HG03571 (cell line): Measurements from ENCODE around the gene LSP1.

ENCODE experiments used
- ATAC-seq: cut with Tn5 transposase; IDR thresholded peaks from one replicate; pipeline ENCODE4 v1.9.1; 2021; ENCODE audit not compliant: unreplicated experiment

Gene LSP1

DNA sequence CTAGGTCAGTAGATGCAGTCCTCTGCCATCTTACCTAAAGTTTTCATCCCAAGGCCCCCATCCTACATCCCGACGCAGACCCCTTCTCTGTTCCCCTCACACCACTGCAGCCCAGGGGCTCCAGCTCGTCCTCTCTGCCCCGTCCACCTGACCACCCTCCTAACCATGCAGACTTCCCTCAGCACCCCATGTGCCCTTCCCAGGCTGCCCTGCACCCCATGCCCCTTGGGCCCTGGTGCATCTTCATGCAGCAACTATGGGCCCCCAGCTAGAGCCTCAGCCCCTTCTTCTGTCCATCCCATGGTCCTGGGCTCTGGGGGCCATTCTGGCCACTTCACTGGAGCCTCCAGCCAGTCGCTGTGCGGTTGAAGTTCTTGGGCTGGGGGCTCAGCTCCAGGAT, 35.9 kb downstream of the LSP1 start:
- ATAC-seq: no peak

DNA sequence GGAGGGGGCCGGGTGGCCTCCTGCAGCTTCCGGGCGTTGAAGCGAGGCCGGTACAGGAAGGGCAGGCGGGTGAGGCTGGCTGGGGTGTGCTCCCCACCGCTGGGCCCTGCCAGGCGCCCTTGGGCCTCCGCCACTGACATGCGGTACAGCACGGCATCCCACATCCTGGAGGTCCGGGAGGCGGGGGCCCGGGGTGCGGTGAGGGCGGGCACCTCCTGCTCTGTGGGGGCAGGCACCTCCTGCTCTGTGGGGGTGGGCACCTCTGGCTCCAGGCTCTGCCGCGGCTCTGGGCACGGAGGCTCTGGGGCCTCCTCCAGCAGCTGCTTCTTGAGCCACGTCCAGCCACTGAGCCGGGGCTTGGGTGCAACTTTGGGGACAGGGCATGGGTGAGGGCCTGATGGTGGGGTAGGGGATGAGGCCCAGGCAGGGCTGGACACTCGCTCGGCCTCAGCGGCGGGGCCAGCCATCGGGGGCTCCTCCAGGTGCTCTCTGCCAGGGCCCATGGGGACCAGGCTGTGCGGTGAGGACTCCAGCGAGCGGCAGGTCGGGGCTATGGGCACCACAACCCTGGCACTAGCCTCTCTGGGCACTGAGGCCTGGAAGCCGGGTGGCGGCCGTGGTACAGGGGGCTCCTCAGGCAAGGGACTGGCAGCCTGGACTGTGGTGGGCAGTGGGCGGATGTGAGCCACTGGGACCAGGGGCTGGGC, 36.5 kb downstream of the LSP1 start:
- no peak for ATAC-seq

DNA sequence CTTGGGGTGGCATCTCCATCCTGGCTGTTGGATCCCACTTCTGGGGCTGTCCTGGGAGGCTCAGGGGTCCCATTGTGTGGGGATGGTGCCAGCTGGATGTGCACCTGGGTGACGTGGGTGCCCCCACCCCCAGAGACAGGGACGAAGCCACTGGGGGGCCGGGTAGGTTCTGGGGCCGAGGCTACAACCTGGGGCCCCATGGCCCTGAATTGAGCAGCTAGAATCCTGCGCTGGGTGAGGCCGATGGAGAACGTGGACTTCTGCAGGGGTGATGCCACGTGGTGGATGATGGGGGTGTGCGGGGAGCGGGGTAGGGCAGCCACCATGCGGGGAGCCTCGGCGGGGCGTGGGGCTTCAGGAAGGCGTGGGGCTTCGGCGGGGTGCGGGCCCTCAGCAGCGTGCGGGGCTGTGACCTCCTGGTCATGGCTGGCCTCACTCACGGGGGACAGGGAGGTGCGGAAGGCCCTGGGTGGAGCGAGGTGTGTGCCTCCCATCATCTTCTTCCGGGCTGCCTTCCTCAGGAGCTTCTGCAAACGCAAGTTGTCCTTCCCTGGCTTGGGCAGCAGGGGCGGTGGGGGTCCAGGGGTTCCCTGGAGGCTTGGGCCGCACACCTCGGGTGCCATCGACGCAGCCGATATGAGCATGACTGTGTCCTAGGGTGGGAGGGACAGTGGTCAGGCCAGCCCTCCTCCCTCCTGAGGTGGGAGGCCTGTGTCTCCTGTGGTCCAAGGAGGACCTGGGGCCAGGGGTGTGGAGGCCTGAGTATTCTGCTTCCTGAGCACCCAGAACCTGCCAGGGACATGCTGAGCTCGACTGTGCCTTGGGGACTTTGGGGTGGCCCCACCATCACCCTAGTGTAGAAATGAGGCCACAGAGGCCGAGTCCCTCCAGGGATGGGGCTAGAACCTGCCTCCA, 37.3 kb downstream of the LSP1 start:
- no peak for ATAC-seq

DNA sequence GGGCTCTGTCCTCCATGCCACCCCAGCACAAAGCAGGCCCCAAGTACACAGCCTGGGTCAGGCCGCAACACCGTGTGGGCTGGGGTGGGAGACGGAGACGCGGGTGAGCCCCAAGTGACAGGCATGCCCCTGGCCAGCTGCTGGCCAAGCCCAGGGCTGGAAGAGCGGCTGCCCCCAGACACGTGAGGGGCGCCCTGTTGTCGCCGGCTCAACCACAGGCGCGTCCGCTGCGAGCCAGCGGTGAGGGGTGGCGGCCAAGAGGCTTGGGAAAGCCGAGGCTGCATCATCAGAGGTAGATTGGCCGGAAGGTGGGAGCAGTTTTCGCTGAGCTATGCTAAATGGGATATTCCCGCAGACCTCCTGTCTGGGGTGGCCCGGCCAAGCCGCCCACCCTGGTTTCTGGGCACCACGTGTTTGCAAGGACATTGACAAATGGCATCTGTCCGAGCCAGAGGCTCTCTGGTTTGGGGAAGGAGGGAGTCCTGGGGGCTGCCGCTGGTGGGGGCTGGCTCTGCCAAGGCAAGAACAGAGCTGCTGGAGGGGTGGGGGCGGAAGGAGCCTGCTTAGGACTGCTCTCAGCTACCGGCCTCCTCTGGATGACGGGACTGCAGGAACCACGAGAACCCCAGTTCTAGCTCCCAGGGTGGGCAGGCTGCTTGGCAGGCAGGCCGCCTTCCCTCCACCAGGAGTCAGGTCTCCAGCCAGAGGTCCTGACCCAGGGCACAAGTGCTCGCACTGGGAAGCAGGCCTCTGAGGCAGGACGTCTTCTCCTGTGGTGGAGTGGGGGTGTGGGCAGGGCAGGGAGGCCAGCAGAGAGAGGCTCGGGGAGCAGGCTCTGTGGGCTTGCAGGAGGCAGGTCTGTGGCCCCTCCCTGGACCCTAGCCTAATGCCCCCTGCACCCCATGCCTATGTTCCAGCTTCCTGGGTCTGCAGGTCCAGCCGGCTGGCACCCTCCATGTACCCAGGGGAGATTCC, 38.3 kb downstream of the LSP1 start:
- ATAC-seq: no peak

DNA sequence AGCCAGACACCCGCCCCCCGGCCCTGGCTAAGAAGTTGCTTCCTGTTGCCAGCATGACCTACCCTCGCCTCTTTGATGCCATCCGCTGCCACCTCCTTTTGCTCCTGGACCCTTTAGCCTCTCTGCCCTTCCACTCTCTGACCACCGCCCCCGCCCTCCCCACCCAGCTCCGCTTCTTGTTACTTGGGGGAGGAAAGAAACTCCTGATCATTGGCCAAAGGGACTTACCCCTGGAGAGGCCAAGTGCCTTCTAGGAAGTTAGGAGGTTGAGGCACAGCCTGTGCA, 38.9 kb downstream of the LSP1 start, which contains the start of gene PRR33:
Gene PRR33, minus strand, starts transcription at position 65 of the 285 bp plus-strand sequence. CDS start 1,311 bp downstream, outside the sequence.
- no peak for ATAC-seq

DNA sequence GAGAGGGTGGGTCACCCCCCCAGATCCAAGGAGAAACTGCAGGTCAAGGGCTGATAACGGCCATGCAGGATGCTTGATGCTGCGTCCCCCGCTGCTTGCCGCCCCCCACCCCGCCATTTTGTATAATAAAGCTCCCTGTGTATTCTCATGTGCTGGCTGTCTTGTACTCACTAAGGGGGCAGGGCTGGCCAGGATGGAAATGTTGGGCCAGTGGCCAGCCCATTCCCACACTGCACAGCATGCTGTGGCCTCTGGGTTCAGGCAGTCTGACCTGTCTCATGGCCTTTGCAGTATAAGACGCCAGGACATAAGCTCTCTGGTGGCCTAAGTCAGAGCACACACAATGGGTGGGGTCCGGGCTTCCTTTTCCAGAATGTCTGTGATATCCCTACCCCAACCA, 39.2 kb downstream of the LSP1 start:
- ATAC-seq: no peak

DNA sequence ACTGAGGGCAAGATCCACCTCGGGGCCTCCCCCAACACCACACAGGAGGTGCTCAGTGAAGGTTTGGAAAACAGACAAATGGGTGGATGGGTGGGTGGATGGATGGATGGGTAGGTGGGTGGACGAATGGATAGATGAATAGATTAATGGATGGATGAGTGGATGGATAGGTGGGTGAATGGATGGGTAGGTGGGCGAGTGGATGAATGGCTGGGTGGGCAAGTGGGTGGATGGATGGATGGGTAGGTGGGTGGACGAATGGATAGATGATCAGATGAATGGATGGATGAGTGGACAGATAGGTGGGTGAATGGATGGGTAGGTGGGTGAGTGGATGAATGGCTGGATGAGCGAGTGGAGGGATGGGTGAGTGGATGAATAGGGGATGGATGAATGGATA, 39.7 kb downstream of the LSP1 start:
- no peak for ATAC-seq

DNA sequence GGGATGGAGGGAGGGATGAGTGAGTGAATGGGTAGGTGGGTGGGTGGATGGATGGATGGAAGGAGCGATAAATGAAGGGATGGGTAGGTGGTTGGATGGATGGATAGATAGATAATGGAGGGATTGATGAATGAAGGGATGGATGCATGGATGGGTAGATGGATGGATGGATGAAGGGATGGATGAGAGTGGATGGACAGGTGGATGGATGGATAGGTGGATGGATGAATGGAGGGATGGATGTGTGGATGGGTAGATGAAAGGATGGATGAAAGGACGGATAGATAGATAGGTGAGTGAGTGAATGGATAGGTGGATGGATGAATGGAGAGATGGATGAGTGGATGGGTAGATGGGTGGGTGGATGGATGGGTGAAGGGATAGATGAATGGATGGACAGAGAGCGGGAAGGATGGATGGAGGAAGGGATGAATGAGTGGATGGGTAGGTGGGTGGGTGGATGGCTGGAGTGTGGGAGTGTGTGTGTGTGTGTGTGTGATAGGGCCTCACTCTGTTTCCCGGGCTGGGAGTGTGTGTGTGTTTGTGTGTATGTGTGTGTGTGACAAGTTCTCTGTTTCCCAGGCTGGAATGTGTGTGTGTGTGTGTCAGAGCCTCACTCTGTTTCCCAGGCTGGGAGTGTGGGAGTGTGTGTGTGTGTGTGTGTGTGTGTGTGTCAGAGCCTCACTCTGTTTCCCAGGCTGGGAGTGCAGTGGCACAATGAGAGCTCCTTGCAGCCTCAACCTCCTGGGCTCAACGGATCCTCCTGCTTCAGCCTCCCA, 40.9 kb downstream of the LSP1 start:
- no peak for ATAC-seq

DNA sequence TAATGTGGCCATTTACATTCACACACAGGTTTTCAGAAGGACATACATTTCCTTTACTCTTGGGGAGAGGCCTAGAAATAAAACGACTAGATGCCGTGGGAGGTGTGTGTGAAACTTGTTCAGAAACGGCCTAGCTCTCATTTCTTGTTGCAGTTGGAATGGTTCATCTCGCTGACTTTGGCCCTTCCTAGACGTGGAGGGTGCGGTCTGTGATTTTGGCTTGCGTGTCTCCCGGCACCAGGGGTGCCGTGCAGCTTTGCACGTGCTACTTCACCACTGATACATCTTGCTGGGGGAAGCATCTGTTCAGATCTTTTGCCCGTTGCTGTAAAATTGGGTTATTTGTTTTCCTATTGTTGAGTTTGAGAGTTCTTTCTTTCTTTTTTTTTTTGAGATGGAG, 41.9 kb downstream of the LSP1 start:
- no peak for ATAC-seq

DNA sequence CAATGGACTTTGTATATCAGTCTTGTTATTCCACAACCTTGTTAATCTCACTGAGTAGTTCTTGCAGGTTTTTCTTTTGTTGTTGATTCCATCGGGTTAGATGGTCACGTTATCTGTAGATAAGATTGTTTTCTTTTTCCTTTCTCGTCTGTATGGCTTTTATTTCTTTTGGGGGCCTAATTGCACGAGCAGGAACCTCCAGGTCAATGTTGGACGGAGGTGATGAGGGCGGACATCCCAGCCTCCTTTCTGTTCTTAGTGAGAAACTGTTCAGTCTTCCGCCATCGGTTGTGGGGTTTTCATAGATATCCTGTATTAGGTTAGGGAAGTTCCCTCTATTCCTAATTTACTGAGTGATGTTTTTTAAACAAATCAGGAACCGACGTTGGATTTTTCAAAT, 43.6 kb downstream of the LSP1 start:
- ATAC-seq: no peak

DNA sequence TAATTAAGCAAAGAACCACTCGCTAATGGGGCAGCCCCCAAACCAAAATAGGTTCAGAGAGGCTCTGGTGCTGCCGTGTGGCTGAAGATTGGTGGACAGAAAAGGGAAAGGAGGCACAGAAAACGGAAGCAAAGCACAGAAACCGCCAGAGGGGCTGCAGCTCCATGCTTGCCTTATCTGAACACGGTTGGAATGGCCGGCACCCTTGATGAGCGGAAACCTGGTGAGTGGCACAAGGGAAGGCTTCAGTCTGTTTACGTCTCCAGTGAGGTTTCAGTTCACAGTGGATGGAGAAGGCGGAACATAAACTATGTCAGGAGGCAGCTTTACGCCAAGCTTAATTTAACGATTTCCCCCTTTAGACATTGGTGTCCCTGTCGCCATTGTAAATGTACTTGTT, 44.0 kb downstream of the LSP1 start:
- no peak for ATAC-seq

DNA sequence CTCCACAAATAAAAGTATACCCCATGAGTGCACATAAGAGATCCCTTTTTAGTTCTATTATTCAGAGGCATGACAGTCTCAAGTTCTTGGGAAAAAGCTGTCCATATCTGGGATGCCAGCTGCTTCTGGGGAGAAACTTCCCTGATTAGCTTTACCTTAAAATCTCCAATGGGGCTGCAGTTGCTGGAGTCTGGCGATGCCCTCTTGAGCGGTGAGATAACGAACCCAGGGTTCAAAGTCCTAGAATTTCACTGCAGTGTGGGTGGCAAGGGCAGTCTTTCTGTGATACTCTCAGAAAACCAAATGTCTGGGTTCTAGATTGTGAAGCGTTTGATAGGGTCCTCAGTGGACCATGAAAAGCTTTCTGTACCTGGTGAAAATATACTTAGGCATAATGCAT, 46.2 kb downstream of the LSP1 start:
- ATAC-seq: no peak

DNA sequence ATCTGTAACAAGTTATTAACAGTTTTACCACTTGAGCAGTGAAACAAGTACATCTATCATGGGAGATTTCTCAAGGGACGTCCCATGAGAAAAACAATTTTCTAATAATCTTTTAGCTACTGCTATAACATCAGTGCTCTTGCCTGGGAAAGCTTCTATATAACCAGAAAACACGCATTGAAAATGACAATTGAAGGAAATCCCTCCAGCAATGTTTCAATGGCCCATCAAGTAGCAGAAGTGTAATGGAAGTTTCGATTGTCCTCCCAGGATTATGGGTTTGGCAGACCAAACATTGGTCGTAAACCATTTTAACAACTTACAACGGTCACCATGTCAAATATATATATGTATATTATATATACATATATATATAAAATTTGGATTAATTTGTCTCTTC, 46.8 kb downstream of the LSP1 start:
- no peak for ATAC-seq

DNA sequence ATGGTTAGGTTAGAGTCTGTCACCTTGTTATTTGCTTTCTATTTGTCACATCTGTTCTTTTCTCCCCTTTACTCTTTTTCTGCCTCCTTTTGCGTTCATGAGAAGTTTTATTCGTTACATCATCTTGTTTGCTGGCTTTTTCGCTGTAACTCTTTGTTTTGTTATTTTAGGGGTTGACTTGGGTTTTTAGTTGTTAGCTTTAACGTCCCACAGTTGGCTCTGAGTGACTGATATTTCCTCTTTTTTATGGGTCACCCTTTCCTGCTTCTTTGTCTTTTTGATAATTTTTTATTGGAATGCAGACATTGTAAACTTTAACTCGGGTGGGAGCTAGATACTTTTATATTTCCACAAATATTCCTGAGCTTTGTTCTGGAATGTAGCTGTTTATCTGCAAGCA, 53.3 kb downstream of the LSP1 start:
- no peak for ATAC-seq

DNA sequence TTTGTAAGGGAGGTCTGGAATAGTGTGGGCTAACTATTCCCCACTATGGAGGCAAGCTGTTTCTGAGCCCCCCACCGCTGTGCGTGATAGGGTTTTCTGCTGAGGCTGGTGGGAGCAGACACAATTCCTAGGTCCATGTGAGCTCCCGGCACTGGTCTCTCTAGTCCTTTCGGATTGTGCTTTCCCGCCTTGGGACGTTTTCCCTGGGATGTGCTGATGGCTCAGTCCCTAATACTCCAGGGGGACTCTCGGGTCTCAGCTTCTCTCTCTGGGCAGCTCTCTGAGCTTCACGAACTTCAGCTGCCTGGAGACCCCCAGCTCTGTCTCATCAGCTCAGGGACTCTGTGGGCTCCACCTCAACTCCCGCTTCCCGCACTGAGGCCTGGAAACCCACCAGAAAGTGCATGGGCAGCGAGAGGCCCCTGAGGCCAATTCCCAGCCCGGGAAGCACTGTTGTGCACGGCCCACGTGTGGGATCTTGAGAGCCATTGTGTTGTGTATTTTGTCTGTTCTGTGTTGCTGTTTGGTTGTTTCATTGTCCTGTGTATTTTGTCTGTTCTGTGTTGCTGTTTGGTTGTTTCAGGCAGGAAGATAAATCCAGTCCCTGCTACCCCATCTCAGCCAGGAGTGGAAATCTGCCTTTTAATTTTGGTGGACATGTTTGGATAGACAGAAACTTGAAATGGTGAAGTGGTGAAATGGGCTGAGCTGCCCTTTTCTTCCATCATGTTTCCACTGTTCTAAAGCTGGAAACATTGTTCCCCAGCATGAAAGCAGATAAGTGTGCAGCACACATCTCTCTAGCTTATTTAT, 53.9 kb downstream of the LSP1 start:
- no peak for ATAC-seq

DNA sequence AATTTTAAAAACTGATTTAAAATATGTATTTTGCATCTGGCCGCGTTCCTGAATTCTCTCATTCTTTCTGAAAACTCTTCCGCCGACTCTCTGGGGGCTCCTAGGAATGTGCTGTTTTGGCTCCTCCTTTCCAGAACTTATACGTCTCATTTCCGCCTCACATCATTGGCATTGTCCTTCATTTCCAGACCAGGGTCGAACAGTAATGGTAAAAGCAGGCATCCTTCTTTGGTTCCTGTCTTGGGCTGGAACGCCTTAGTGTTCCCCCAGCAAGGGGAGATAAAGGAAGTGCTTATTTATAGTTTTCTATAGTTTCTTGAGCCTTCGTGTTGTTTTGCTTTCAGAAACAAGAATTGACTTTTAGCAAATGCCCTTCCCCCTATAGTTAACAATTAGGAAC, 55.7 kb downstream of the LSP1 start:
- ATAC-seq: no peak

DNA sequence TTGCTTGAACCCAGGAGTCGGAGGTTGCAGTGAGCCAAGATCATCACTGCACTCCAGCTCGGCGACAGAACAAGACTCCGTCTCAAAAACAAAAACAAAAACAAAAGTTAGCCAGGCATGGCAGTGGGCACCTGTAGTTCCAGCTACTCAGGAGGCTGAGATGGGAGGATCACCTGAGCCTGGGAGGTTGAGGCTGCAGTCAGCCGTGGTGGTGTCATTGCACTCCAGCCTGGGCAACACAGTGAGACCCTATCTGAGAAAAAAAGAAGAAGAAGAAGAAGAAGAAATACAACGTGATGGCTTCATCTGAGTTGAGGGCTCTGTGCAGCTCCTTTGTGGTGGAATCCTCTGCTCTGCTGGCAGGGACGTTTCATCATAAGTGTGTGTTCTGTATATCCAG, 56.6 kb downstream of the LSP1 start:
- ATAC-seq: no peak

DNA sequence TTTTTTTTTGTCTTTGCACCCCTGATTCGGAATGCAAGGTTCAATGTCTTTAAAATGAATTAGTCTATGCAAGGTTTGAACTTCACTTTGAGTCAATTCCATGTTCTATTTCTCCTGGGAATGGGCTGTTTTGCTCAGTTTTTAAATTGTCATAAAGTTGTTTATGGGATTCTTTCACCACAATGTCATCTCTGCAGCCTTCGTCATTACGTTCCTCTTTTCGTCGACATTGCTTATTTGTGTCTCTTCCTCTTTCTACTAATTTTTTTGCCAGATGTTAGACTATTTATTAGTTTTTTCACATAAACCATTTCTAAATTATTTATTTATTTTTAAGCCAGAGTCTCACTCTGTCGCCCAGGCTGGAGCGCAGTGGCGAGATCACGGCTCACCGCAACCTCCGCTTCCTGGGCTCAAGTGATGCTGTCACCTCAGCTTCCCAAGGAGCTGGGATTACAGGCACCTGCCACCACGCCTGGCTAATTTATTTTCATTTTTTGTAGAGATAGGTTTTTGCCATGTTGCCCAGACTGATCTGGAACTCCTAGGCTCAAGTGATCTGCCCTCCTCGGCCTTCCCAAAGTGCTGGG, 59.5 kb downstream of the LSP1 start:
- ATAC-seq: no peak

DNA sequence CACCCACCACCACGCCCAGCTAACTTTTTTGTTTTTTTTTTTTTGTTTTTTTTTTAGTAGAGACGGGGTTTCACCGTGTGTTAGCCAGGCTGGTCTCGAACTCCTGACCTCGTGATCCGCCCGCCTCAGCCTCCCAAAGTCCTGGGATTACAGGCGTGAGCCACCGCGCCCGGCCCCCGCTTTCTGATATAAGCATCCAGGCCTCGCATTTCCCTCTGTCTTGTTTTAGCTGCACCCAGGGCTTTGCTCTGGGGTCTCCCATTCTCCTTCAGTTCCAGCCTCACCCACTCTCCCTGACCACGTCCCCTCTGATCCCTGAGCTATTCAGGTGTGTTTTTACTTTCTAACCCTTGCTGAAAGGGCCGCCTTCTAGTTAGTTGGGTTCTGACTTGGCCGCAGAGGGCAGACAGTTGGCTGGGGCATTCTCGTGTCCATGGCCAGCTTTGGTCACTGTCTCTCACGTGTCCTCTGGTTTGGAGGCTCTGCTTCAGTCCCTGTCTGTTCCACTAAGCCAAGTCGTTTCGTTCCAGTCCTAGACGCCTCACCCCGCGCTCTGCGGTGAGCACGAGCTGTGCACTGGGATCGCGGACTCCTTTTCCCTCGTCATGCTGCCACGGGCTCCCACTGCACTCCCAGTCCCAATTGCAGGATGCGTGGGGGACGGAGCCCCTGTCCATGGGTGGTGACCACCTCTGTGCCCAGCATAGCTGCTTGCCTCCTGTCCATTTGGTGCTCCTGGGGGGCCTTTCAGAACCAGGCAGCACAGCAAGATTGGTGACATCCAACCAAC, 60.6 kb downstream of the LSP1 start:
- no peak for ATAC-seq
